Measurements from ENCODE around the gene RHOH.

DNA sequence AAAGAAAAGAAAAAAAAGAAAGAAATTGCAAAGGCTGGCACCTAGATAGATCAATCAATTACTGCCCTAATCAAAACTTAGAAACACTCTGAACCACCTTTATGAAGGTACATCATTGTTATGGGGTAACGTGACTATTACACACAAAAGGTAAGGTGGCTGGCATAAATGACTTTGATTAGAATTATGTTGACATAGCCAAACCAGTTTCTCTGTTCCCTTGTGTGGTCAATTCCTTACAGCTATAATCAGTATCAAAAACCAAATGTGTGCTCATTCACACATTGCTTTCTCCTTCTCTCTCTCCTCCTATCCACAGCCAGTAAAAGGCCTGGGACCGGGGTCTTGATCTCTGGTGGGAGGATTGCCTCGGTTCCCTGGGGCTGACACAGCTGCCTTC lies 48.7 kb downstream of the RHOH start:
- TF ChIP-seq, protein P1, sequence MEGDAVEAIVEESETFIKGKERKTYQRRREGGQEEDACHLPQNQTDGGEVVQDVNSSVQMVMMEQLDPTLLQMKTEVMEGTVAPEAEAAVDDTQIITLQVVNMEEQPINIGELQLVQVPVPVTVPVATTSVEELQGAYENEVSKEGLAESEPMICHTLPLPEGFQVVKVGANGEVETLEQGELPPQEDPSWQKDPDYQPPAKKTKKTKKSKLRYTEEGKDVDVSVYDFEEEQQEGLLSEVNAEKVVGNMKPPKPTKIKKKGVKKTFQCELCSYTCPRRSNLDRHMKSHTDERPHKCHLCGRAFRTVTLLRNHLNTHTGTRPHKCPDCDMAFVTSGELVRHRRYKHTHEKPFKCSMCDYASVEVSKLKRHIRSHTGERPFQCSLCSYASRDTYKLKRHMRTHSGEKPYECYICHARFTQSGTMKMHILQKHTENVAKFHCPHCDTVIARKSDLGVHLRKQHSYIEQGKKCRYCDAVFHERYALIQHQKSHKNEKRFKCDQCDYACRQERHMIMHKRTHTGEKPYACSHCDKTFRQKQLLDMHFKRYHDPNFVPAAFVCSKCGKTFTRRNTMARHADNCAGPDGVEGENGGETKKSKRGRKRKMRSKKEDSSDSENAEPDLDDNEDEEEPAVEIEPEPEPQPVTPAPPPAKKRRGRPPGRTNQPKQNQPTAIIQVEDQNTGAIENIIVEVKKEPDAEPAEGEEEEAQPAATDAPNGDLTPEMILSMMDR (conservative IDR thresholded peaks at IDR 0.05 in 1 of 2, IDR thresholded peaks at IDR 0.05 in 1 of 2; ENCODE audit: extremely low read depth in 1 of 2, insufficient read depth in 1 of 2, low read depth in 1 of 2, low read length in 2 of 2), result no peak
- TF ChIP-seq EZH2 (IDR thresholded peaks at IDR 0.05; ENCODE audit: borderline replicate concordance, low read length), result no peak
